GM04503 (cell line): ENCODE results near the gene EBF3.

ENCODE experiments used
- DNase-seq: peaks from one replicate; pipeline ENCODE4 v3.0.0-alpha.2; 2012; ENCODE audit warnings: low read depth

Gene EBF3

DNA sequence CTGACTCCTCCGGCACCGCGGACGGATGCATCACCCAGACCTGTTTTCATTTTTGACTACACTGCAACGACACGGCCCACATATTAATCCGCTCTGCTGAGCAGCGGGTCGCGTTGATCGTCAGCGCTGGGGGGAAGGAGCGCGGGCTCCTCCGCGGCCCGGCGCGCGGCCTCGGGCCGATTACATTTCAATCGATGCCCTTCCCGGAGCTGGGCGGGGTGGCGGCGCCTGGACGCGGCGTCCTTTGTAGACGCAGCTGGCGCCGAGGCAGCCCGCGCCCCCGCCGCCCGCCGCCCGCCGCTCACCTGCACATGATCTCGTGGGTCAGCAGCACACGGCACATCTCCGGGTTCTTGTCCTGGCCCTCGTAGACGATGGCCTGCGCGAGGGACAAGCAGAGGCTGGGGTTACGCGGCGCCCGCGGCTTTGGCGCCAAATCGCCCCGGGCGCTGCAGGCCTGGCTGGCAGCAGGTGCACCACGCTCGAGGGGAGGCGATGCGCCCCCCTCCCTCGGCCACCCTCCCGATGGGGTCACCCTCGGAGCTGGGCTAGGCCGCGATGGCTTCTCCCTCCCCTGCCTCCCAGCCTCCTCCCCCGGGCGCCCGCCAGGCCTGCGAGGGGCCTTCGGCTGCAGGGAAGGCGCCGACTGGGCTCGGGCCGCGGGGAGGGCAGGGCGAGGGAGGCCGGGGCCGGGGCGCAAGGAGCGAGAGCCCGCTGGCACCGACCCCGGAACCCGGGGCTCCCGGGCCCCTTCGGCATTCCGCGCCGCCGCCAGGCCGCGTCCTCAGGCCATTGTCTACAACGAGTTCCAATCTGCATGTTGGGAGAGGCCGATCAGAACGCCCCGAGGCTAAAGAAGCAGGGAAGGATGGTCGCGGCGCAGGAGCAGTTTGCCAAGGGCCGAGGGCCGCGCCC, 5.2 kb downstream of the EBF3 start:
- no peak for DNase-seq

GRCh38 chr10:129958148-129958628, 5.9 kb downstream of the EBF3 start:
- DNase-seq, result no peak

DNA sequence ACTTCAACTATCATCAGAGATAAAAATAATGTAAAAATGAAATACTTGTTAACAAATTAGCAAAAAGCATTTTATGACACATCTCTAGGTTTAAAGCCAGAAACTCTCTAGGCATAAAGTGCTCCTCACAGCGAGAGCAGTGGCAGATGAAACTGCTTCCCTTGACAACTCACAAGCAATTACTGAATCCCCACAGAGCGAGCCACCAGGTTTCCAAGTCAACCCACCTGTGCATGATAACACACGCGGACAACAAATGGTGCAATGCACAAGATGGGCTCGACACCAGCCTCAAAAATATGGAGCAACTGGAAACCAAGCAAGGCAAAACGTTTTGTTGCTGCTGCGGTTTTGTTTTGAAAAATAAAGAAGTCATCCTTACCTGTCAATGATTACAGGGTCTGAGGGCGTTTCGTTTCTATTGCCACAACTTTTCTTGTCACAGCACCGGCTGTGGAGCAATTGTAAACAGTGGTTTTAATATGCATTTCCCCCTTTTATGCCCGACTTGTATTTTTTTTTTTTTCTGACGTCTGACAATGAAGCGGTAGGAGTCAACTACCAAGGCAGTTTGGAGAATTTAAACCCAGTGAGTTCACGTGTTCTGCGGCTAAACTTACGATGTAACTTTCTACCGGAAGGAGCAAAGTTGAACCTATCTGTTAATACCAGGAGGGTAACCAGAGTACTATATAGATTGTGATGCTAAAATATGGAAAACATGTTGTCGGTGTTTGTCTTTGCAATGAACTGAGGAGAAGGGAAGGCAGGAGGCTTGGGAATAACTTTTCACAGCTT, 7.0 kb downstream of the EBF3 start:
- DNase-seq, result no peak

GRCh38 chr10:129956286-129956670, 7.8 kb downstream of the EBF3 start:
- DNase-seq, result no peak

DNA sequence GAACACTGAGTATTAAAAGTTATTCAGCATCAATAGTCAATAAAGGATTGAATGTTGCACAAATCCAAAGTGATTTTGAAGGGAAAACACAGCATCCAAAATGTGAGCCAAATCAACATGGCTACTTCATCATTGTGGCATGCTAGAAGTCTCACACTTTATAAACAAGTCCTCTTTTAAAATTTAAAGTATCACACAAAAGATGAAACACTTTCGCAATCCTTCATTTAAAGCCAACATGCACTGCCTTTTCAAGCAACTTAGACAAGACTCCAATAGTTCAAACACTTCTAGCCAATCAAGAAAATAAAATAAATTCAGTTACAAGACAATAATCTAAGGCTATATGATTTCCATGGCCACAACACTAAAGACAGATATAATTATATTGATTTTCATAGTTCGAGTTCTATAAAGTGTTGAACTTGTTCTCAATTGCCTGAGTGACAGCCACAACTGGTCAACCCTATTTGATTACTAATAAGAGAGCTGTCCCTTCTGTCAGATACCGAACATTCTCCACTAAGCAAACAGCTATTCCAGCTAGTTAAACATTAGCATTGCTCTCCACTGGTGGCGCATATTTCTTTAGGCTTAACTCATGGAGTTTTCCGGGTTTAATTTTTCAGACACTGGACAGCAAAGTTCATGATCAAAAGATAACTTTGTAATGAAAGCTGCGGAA, 8.3 kb downstream of the EBF3 start:
- no peak for DNase-seq

DNA sequence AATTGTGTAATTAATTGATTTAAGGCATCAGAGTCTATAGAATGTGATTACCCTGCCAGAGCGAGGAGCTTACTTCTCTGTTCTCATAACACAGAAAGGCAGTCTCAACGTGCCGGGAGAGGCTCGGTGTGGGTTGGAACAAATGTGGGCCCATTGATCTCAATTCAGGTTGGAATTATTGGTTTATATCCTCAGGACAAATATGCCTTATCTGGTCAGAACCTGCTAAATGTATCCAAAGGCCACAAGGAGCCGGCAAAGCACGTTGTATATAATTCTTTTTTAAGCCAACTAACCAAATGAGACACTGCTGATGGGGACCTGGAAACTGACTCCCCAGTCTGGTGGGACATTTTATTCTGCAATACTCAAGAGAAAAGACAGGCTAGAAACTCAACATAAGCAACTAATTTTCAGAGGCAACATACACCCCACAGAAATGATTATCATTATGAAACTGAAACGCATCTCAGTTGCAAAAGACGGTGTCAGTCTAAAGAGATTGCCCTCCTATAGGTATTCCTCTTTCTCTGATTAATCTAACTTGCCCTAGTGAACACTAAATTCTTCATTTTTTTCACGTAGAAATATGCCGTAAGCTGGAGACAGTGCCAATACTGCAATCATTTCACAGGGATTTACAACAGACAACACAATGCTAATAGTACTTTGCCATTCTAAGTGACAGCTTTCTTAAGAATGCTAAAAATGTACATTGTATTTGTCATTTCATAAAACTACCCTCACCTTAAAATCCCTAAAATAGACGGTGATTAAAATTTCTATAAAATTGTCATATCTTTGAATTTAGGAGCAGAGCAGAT, 9.4 kb downstream of the EBF3 start:
- no peak for DNase-seq

DNA sequence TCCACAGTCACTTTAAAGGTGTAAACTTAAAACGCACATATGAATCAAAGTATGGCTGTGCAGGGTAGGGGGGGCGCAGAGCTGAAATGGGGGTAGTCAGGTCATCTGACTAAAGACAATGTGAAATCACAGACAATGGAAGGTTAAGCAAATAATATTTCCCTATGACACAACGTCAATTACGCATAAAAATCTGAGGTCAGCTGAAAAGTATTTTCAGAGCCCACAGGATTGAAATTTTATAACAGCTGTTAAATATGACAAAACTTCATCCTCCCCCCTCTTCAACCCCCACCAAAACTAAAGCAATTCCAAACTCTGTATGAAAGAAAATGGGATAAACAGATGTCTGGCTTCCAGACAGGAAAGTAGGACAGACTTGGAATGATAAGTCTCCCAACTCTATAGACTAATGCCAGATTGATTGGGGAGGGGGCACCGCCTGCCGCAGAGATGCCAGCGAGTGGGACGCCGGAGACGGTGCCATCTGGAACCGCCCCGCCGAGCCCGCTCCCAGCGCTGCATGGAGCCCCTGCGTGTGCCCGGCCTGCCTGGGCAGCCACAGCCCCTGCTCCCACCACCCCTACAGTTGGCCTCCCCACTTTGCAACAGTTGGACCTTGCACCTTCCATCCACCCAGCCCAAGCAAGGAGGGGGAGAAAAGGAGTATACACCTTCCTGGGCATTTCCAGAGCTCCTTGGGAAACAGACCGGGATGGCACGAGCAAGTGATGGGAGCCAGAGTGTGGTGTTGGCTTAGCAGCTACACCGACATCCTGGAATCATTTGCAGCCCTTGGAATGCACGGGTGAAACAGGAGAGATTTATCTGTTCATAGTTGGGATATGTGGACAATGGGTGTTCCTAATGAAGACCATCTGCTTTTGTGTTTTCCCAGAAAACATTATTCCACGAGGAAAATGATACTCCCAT, 10.7 kb downstream of the EBF3 start:
- DNase-seq, result peak; percentile 77

DNA sequence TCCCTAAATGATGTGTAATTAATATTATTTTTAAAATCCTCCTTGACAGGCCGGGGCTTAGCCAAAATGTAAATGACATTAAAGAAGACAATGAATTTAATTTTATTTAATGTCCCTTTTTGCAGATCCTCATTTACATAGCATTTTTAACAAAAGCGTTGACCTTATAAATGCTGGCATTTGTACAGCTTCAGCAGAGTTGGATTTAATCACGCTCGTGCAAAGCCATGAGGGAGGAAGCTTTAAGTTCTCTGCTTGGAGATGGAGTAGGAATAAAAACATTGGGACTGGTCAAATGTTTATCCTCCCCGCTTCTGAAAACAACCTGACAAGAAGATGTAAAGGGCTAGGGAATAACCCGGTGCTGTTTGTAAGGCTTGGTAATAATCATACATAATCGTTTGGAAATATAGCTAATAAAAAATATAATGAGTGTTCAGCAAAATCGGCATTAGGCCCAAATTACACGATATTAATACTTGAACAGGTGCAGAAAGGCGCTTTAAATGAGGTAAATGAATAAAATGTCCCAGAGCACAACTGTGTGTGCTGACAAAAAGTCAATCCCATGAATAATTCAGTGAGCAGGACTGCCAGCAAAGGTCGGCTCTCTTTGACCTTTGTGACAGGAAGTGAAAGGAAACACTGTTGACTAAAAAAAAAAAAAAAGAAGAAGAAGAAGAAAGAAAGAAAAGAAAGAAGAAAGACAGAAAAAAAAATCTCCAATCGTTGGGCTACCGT, 11.5 kb downstream of the EBF3 start:
- DNase-seq, result no peak

DNA sequence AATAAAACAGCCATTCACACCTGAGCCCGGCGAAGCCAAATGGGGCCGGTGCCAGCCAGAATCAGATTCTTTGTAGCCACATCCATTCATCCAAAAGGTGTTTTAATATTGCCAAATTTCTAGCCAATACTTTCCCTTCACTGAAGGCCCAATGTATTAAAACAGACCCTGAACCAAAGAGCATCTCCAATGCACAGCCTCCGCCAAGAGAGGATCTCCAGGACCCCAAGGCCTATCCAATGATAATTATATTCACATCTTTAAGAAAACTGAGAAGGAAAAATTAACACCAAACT, 12.2 kb downstream of the EBF3 start:
- no peak for DNase-seq

DNA sequence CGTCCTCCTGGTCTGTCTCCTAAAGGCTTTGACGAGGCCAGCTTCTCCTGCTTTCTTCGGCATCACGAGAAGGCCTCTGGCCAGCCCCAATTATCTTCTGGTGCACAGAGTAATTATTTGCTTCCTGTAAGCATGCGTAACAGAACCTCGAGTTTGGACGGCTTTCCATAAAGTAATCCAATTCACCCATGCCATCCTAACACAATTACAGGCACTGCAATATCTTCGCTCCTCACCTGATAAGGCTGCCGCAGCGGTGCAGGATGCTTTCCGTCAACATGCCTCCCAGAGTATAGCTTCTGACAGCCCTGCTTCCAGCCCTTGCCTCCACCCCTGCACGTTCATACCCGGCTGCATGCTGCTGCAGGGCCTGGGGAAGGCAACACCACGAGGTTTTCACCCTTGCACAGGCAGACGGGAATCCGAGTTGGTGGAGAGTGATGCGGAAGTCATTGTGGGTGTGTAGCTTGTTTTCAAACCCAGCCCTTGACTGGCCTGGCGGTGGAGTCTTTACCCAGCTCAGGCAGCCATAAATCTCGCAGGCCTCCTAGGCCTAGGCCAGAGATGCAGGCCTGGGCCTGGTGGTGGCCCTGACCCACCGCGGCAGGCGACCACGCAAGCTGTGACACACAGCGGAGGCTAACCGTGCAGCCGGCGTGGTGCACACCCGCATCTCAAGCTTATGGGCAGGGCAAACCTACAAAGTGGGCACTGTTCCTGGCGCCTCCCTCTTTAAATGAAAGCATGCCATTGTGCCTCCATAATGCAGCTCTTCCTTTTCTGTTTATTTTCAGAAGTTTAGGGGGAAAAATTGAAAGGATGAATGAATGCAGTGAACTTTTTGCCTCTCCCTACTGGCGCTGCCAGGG, 12.7 kb downstream of the EBF3 start:
- DNase-seq, result no peak

GRCh38 chr10:129950676-129951075, 13.4 kb downstream of the EBF3 start:
- DNase-seq, result no peak

DNA sequence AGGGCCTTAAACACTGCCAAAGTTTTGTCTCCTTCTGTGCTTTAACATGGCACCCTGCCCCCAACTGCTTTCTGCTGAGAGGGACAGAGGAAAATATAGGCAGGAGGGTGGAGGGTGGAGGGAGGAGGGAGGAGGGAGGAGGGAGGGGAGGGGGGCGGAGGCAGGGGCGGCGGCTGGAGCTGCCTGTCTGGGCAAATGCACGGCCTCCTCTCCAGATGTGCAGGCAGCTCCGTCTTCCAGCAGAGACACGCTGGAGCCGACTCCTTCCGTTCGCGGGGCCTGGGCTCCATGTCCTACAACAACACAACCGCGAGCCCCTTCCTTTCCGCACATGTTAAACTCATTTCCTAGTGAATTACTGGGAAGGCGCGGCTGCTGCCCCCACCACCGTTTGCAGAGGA, 14.2 kb downstream of the EBF3 start:
- no peak for DNase-seq

GRCh38 chr10:129949411-129949810, 14.7 kb downstream of the EBF3 start:
- no peak for DNase-seq

DNA sequence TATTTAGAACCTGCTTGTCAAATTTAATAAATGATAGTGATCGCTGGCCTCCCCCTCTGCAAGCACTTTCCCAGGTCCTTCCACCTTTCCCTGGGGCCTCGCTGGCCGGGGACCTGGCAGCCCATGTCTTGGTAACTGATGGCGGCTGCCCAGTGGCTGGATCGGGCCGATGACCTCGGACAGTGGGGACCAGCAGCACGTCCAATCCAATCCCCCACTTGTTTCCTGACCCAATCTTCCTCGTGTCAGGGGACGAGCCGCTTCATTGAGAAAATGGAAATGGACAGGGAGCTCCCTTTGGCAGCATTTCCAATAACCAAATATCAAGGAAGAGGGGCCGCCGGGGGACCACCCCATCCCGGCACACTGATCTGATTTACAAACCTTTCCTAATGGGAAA, 17.2 kb downstream of the EBF3 start:
- DNase-seq, result no peak

DNA sequence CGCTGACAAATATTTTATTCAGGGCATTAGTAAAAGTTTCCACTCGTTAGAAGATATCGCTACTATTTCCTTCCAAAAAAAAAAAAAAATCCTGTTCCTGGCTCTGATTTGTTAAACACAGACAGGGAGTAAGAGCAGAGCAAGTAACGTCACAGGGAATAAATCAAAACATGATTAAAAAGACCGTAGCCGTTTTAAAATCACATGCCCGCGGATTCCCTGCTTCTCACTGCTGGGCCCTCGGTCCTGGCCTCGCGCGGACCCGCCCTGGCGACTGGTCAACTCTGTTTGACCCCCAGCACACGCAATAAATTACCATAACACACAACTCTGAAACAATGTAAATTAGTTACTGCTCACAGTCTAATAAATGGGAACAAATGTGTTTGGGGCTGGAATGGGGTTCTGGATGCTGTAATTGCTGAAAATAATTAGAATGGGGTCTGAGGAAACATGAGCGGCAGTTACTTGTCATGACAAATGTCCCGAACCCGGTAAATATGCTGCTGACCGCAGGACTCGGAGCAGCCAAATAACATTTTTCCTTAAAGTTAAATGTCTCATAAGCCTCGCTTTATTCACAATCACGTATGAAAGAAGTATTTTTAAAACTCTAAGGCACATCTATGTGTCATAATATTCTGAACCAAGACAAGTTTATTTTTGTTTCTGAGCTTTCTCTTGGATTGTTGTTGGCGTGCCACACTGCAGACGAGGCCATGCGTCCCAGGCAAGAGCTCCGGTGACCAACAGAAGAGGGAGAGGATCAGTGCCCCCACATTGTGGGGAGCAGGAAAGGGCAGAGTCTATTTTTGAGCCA, 17.9 kb downstream of the EBF3 start:
- DNase-seq, result no peak

DNA sequence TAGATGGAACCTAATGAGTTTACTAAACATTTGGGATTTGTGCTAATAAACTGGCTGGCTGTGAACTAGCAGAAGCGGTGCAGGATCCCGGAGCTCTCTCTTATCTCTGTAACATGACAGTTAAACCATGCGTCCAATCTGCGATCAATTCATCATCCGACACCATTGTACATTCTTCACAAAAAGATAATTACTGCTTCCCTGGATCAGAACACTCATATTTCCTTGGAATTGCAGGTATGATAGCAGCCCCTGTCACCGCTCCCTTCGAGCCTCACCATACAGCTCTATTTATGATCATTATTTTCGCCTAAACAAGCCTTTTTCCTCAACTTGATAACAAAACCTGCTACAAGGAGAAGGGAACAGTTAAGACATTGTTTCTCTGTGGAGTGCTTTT, 18.5 kb downstream of the EBF3 start:
- DNase-seq, result no peak

GRCh38 chr10:129945064-129945463, 19.0 kb downstream of the EBF3 start:
- no peak for DNase-seq

DNA sequence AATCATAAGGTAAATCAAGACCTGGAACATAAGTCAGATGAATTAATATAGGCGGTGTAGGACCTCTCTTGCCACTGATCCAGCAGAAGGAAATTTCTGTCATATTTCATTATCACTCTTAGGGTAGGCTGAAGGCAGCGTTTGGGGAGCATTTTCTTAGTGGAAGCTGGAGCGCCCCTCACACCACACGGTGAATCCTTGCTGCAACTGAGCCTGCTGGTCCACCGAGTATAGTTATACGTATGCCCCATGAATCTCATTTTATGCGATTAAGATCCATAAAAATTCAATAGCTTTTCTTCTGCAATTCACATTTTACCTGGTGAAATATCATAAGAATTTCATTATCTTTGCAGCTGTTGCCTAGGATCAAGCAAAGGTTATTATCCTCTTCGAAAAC, 19.6 kb downstream of the EBF3 start:
- DNase-seq, result no peak
